GM19468 (cell line): ENCODE data around the gene NRIP2.
A peak's percentile ranks its signal among the peaks of the same experiment; 100 is the strongest.
"Not testable (repeated sequence)": the region's sequence is repeated elsewhere in the genome, so short reads cannot be mapped to it uniquely, and the experiment has no call there.

Experiments used
- ATAC-seq: cut with Tn5 transposase; IDR thresholded peaks from one replicate; pipeline ENCODE4 v1.9.1; 2021; ENCODE audit warnings: mild to moderate bottlenecking, moderate library complexity, moderate number of reproducible peaks; ENCODE audit not compliant: unreplicated experiment; ENCODE audit errors: extremely low read depth

NRIP2 gene

GRCh38 chr12:2834581-2835491, at the start of gene NRIP2:
NRIP2 (minus strand) TSS chr12:2835035; CDS start chr12:2834983, 52 bp downstream.
- ATAC-seq: no peak

GRCh38 chr12:2879853-2880252, 45.0 kb upstream of the NRIP2 start:
- no peak for ATAC-seq

- no peak for ATAC-seq
Measured at GRCh38 chr12:2877953-2878732, 43.3 kb upstream of the NRIP2 start.

GRCh38 chr12:2877047-2877952, 42.5 kb upstream of the NRIP2 start, which contains the start of the genes FOXM1 and RHNO1:
FOXM1 (minus strand) TSS chr12:2877174; CDS start chr12:2874478, 2,696 bp downstream.
RHNO1 (plus strand) TSS chr12:2877223; CDS start chr12:2885367, 8,144 bp downstream.
- peak; percentile 68 for ATAC-seq

- no peak for ATAC-seq
Measured at GRCh38 chr12:2876431-2877046, 41.7 kb upstream of the NRIP2 start.

- not testable (repeated sequence) for ATAC-seq
Measured at GRCh38 chr12:2868986-2869632, 34.3 kb upstream of the NRIP2 start.

- no peak for ATAC-seq
Measured at GRCh38 chr12:2864198-2864597, 29.4 kb upstream of the NRIP2 start.

- ATAC-seq: not testable (repeated sequence)
Measured at GRCh38 chr12:2863402-2863801, 28.6 kb upstream of the NRIP2 start.

GRCh38 chr12:2862876-2863275, 28.0 kb upstream of the NRIP2 start:
- ATAC-seq: no peak

- no peak for ATAC-seq
Measured at GRCh38 chr12:2860170-2860569, 25.3 kb upstream of the NRIP2 start.

GRCh38 chr12:2858944-2859421, 24.1 kb upstream of the NRIP2 start:
- no peak for ATAC-seq

- ATAC-seq: no peak
Measured at GRCh38 chr12:2858334-2858733, 23.5 kb upstream of the NRIP2 start.

GRCh38 chr12:2857576-2857975, 22.7 kb upstream of the NRIP2 start:
- ATAC-seq: no peak

GRCh38 chr12:2857021-2857431, 22.2 kb upstream of the NRIP2 start, which contains the start of gene TEX52:
TEX52 (minus strand) TSS chr12:2857039; CDS start chr12:2857026, 13 bp downstream.
- ATAC-seq: no peak

GRCh38 chr12:2856051-2856450, 21.2 kb upstream of the NRIP2 start:
- no peak for ATAC-seq

- ATAC-seq: no peak
Measured at GRCh38 chr12:2855546-2855945, 20.7 kb upstream of the NRIP2 start.

- ATAC-seq: no peak
Measured at GRCh38 chr12:2854669-2855453, 20.0 kb upstream of the NRIP2 start.

GRCh38 chr12:2853626-2854025, 18.8 kb upstream of the NRIP2 start:
- no peak for ATAC-seq
